HG03460 (cell line): ENCODE results near the gene KCNJ10.

Source experiments
- ATAC-seq: cut with Tn5 transposase; IDR thresholded peaks from one replicate; pipeline ENCODE4 v1.9.1; 2021; ENCODE audit not compliant: unreplicated experiment

The KCNJ10 gene

GRCh38 chr1:159965263-159965662 lies 104.7 kb downstream of the KCNJ10 start:
- no peak for ATAC-seq

GRCh38 chr1:159964144-159964543 lies 105.8 kb downstream of the KCNJ10 start:
- no peak for ATAC-seq

- no peak for ATAC-seq
These were observed 107.8 kb downstream of the KCNJ10 start for GRCh38 chr1:159962176-159962575.

GRCh38 chr1:159961636-159962035 lies 108.3 kb downstream of the KCNJ10 start:
- no peak for ATAC-seq

GRCh38 chr1:159960721-159961381 lies 109.1 kb downstream of the KCNJ10 start:
- no peak for ATAC-seq

GRCh38 chr1:159959451-159959850 lies 110.5 kb downstream of the KCNJ10 start:
- no peak for ATAC-seq

- no peak for ATAC-seq
These were observed 111.1 kb downstream of the KCNJ10 start for GRCh38 chr1:159958719-159959380.

GRCh38 chr1:159957824-159958268 lies 112.1 kb downstream of the KCNJ10 start:
- ATAC-seq, result no peak

- ATAC-seq, result no peak
These were observed 114.5 kb downstream of the KCNJ10 start for GRCh38 chr1:159955456-159955855.

- no peak for ATAC-seq
These were observed 116.1 kb downstream of the KCNJ10 start, which contains the start of gene SLAMF9 for GRCh38 chr1:159953536-159954515. Gene SLAMF9, minus strand, starts transcription at chr1:159954237. Its CDS starts 100 bp downstream, at chr1:159954137.

- ATAC-seq, result no peak
These were observed 117.0 kb downstream of the KCNJ10 start for GRCh38 chr1:159952932-159953331.

- no peak for ATAC-seq
These were observed 118.4 kb downstream of the KCNJ10 start for GRCh38 chr1:159951551-159951950.

- no peak for ATAC-seq
These were observed 118.9 kb downstream of the KCNJ10 start for GRCh38 chr1:159951016-159951415.

- ATAC-seq, result no peak
These were observed 120.0 kb downstream of the KCNJ10 start for GRCh38 chr1:159949981-159950381.

GRCh38 chr1:159949123-159949522 lies 120.8 kb downstream of the KCNJ10 start:
- no peak for ATAC-seq
